CMK (cell line): ENCODE measurements around the gene EHD4.

Experiments used
- DNase-seq: peaks from one replicate; pipeline ENCODE4 v3.0.0-alpha.2; 2010; ENCODE audit warnings: low read depth

EHD4 gene

DNA sequence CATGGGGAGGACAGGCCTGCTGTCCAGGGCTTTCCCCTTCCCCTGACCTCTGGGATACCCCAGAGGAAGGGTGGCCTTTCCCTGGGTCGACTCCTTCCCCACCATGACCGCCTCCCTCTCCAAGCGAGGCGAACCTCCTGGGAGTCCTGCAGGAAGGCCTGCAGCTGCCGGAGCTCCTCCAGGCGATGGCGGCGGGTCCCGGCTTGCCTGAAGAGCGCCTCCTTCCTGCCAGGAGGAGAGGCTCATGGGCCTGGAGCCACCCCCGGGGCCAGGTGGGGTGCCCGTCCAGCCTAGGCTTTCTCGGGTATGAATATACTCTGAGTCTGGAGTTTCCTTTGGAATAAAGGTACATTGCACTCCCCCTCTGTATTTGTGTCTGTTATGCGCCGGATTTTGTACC, 113.6 kb downstream of the EHD4 start:
- DNase-seq: no peak

DNA sequence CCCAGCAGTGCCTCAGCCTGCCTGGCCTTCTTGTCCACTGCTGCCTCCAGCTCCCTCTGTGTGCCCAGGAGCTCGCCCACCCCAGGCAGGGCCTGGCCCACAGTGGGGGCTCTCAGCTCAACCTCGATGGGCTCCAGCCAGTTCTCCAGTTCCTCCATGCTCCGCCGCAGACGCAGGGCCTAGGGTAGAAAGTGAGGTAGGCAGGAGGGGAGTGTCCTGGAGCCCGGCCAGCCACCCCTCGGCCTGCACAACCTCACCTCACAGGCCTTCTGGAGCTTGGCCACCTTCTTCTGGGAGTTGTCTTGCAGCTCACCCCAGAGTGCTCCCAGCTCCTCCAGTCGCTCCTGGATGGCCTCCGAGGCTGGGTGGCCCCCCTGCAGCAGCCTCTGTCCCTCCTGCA, 115.0 kb downstream of the EHD4 start:
- DNase-seq: no peak

DNA sequence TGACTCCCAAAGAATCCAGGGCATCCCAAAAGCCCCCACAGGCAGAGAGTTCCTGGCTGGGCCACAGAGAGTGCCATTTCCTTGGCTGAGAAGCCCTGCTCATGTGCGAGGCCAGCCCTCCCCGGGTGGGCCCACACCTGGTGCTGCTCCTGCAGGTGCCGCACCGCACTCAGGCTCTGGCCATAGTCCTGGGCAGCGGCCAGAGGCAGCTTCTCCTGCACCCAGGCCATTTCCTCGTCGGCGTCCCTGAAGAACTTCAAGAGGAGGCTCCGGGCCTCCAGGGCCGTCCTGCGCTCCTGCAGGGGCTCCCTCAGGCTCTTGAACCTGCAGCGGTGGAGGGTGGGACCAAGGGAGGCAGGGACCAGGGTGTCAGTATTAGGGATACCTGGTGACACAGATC, 115.6 kb downstream of the EHD4 start:
- DNase-seq: no peak

DNA sequence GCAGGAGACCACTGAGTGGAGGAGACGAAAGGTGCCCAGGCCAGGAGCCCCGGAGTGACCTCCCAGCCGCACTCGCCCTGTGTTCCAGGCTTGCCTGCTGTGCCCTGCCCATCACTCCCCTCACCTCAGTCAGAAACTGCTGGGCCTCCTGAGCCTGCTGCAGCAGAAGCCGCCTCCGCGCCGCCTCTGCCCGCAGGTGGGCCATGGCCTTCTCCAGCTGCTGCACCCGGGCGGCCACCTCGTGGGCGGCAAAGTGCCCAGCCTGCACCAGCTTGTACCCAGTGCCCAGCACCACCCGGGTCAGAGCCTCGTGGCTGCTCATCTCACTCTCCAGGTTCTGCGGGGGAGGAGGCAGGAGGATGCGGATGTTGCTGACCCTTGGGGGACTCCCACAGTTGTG, 116.1 kb downstream of the EHD4 start:
- no peak for DNase-seq

DNA sequence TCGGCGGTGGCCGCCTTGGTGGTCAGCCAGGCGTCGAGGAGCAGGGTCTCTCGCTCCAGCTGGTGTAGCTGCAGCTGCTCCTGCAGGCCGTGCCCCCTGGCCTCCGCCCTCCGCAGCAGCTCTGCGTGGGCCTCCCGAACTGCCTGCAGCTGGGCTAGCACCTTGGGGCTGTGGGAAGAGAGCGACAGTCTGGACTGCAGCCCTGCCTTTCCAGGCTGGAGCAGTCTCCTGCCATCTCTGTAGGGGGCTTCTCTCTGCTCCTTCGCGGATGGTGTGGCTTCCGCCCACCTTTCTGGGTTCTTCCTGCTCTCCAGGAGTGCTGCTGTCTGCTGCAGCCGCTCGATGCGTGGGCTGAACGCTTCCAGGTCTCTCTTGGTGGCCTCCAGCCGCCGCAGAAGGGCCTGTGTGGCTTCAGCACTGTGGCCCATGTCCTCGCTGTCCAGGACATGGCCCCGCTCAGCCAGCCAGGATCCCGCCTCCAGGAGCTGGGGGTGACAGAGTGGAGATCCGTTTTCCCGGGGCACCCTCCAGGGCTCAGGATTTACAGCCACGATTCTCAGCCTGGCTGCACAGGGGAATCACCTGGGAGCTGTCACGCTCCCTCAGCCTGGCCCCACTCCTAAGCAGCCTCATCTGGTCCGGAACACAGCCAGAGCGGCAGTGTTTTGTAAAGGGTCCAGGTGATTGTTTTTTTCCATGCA, 116.9 kb downstream of the EHD4 start:
- DNase-seq: no peak

DNA sequence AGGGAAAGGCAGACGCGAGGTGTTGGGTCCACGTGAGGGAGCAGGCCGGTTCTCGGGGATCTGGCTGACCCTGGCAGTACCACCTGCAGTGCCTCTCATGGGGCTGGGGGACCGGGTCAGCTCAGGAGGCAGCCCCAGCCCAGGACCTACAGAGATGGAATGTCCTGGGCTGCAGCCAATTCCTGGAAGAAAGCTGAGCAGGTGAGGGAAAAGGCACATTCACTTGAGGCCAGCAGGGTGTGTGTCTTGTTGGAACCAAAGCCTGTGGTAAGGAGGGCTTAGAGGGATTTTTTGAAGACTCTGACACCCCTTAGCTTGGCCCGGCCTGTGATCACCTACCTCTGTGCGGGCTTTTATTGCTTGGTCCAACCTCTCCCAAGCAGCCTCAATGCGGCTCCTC, 117.9 kb downstream of the EHD4 start:
- no peak for DNase-seq

DNA sequence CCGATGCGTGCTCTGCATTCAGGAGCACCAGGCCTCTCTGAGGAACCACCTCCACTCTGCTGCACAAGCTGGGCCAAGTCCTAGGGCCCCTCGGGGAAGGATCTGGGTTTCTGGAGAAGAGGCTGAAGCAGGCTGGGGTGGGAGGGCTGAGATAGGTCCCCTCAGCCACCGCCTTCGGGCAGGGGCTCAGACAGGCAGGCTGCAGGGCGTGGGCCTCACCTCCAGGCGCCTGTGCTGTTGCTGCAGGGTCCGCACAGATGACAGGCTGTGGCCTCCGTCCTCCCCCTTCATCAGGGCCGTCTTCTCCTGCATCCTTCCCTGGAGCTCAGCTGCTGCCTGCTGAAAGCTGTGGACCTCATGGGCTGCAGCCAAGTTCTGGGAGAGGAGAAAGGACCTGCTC, 118.5 kb downstream of the EHD4 start:
- no peak for DNase-seq

DNA sequence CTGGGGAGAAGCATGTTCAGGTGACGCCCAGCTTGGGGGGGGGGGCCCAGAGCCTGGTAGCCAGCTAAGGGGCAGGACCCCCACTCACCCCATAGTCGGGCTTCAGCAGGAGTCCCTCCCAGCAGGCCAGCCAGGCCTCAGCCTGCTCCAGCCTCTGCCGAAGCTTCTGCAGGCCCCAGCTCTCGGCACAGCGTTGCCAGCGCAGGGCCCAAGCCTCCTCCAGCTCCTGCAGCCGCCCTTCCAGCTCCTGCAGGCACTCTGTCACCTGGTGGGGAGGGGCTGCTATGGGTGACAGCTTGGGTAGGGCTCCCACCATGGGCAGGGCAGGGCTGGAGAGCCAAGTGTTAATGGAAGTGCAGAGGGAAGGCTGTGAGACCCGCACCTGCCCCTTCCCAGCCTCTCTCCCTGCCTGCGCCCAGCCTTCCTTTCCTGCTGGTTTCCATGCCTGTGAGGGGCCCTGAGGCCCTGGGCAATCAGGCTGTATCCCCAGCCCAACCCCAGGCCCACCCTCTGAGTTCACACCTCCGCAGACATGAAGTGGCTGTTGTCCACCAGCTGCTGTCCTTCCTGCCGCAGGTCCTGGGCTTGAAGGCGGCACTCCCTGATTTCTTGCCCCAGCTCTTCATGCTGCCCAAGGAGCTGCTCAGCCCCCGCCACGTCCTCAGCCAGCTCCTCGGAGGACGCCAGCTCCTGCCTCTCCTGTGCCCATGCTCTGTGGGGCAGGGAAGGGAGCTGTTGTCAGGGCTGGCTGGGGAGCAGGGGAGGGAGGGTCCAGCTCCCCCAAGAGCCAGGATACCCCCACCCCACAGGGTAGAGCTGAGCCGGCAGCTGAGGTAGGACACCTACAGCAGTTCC, 119.4 kb downstream of the EHD4 start:
- DNase-seq: no peak

DNA sequence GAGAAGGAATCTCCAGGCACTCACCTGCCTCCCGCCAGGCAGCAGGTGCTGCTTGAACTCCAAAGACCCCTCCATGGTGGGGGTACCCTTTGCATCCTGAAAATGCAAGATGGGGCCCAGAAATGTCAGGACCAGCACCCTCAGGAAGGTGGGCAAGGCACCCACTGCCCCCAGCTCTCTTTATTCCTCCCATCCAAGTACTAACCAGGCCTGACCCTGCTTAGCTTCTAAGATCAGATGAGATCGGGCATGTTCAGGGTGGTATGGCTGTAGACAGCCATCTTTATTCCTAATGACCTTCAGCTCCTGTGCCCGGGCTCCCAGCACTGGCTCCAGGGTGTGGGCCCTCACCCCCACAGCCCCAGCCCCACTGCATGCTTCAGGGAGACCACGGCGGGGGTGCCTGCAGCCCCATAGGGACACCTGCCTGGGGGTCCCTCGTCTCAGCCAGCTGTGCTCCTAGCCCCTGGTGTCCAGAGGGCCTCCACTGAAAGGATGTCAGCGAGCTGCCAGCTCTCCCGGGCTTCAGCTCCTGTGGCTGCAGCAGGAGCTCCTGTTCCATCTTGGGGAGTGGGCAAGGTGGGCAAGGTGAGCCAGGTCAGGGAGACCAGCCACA, 120.5 kb downstream of the EHD4 start:
- no peak for DNase-seq

DNA sequence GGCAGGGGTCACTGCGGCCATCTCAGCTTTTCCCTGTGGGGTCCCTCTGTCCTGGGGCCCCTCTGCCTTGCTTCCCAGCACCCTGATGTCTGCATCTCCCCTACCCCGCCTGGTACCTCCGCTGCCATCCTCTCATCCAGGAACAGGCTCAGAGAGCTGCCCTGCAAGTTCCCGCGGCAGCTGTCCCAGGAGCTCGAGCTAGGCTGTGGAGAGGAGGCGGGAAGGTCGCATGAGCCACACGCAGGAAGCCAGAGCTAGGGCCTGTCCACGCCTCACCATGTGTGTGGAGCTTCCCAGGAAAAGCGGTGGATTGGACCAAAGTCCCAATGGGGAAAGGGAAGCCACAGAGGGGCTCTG, 121.2 kb downstream of the EHD4 start:
- no peak for DNase-seq

DNA sequence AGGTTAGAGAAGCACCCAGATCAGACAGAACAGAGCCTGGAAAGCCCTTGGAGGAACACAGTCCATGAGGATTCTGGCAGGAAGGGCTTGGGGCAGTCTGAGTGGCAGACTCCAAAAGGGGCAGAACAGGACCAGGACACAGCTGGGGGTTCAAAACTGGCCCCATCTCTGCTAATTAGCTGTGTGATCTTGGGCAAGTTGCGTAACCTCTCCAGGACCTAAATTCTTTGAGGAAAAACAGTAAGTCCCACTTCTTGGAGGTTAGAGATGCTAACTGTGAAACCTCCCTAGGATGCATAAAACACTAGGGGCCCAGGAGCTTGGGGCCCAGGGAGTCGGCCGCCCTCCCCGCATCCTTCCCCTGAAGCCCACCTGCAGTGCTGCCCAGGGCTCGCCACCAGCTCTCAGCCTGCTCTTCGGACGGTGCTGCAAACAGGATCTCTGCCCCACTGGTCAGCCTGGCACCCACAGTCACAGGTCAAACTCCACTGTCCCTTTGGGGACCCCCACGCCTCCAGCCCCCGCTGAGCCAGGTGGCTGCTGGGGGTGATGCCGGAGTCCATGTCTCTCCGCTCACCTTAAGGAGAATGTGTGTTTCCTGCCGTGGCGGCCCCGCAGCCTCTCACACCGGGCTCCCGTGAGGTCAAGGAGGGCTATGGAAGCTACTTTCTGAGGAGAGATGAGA, 121.7 kb downstream of the EHD4 start:
- no peak for DNase-seq

DNA sequence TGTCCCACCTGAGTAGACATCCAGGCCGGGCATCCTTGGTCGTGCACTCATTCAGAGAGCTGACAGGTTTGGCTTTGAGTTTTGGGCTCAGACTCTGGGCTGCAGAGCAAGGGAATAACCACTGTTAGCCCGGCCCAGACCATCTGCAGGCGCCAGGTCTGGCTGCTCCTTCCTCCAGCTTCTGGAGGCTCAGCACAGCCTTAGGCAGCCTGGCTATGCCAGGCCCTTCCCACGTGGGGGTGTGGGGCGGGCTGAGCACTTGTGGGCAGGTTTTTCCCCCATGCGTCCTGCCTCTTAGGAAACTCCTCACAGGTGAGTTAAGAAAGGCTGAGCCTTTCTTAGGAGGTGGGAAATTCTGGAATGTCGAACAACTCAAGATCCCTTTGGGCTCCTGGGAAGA, 122.5 kb downstream of the EHD4 start:
- no peak for DNase-seq

DNA sequence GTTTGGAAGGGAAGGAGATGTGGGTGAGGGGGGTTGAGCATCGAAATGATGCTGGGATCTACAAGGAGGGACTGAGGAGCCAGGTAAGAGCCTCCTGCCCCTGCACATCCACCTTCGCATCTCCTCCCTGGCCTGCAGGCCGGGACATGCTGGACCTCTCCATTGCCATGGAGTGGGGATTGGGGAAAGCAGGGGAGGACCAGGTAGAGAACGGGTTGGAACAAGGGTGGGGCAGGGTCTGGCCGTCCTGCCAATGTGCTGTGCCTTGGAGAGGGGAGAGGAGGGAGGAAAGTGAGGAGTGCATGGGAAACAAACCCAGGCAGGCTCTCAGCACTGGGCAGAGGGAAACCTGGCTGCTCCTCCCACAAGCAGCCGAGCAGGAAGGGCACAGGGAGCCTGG, 123.2 kb downstream of the EHD4 start:
- DNase-seq: no peak

DNA sequence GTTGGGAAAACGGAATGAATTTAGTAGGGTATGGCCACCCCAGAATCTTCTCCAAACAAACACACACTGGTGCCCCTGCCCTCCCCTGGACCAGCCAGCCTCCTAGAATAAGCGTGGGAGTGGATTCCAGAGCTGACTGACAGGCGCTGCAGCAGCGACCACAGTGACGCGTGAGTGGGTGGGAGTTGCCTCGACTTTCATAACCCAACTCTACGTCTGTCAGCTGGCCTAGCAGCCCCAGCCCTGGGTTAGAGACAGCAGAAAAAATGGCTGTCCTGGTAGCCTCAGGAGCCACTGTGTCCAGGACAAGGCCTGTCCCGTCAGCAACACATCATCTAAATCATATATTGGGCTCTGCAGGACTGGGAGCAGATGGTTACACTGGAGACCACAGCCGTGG, 123.7 kb downstream of the EHD4 start:
- DNase-seq: no peak

DNA sequence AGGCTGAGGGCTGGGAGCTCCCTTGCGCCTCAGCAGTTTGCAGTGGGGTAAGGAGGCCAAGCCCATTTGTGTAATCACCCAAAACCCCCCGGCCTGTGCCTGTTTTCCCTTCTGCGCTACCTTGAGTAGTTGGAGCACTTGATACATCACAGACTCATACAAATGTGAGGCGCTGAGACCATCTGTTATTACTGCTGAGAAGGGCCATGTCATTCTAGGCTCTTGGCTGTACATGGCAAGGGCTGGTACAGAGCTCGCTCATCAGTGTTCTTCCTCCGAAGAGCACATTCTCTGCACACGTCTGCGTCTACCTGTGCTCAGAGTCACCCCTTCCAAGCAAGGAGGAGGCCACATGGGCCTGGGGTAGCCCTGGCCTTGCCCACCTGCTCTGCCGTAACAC, 124.4 kb downstream of the EHD4 start:
- no peak for DNase-seq

DNA sequence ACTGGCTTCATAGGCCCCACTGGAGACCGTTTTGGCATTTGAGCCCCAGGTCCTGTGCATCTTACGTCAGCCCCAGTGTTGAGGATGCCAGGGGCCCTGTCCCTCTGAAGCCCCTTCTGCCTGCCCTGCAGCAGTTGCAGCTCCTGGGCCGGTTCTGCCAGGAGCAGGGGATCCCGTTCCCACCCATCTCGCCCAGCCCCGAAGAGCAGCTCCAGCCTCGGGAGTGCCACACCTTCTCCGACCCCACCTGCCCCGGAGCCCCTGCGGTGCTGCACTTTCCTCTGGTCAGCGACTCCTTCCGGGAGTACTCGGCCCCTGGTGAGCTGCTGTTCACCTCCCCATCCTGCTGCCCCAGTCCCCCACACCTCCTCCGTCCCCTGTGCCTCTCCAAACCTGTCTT, 125.2 kb downstream of the EHD4 start:
- no peak for DNase-seq
